Measurements from ENCODE around the gene DNAH2. TPM values are rescaled to one million over a fixed set of nuclear protein-coding genes. Genes with fewer than 3 reads are reported as not detected.

DNAH2 gene
- total RNA-seq, 2 experiments from 2014 or later, result not detected

DNA sequence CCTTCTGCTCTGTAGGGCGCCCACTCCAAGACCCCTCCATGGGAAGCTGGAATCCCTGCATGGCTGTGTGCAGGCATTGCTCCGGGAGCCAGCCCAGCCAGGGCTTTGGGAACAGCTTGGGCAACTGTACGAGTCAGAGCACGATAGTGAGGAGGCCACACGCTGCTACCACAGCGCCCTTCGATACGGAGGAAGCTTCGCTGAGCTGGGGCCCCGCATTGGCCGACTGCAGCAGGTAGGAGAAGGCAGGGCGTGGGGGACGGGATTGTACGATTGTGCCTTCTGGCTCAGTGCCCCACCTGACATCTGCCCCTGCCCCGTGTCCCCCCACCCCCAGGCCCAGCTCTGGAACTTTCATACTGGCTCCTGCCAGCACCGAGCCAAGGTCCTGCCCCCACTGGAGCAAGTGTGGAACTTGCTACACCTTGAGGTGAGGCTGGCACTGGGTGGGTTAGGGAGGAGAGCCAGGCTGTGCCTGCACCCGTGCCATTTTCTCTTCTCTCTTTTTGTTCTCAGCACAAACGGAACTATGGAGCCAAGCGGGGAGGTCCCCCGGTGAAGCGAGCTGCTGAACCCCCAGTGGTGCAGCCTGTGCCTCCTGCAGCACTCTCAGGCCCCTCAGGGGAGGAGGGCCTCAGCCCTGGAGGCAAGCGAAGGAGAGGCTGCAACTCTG, 128.7 kb downstream of the DNAH2 start:
- intact Hi-C loops (cut with micrococcal nuclease), result no loop called here
- no peak for ATAC-seq
- POLR2A ChIA-PET, result interaction anchor here (1.0 to 8.2 kb wide), 4 partner anchors 10 to 231 kb away, joined by 3 to 74 read pairs (median 22); partner anchors contain the start of genes FXR2, KDM6B, NAA38 and TMEM88
- Mint-ChIP-seq H3K4me1 (ENCODE audit: low read depth) (peaks cover 44% of the 10 kb centered on the region), H3K9me3 (no peaks in the 10 kb centered on the region), H3K27ac (peak overlapping the region; percentile 72), H3K4me3 (peak overlapping the region; percentile 83), H3K36me3 (ENCODE audit: low read depth) (peaks cover 51% of the 10 kb centered on the region), H3K27me3 (no peaks in the 10 kb centered on the region)
- CTCF ChIA-PET, result interaction anchor here (1.4 to 1.8 kb wide), 4 partner anchors 11 to 102 kb away, joined by 3 to 21 read pairs (median 9); partner anchors contain the start of genes KDM6B and NAA38
- DNase-seq, result no peak
- no peak for TF ChIP-seq CTCF (IDR thresholded peaks at IDR 0.05)

GRCh38 chr17:7846765-7847661, 129.5 kb downstream of the DNAH2 start:
- no peak for ATAC-seq
- peaks cover 48% of the 10 kb centered on the region for H3K4me1 Mint-ChIP-seq (ENCODE audit: low read depth)
- POLR2A ChIA-PET, result interaction anchor here (1.0 to 8.2 kb wide), 3 partner anchors 9 to 232 kb away, joined by 3 to 74 read pairs (median 35); partner anchors contain the start of genes FXR2, KDM6B, NAA38 and TMEM88

GRCh38 chr17:7848131-7848579, 130.6 kb downstream of the DNAH2 start:
- peaks cover 64% of the 10 kb centered on the region for H3K36me3 Mint-ChIP-seq (ENCODE audit: low read depth)
- no peak for TF ChIP-seq CTCF (IDR thresholded peaks at IDR 0.05)
- DNase-seq, result no peak
- H3K4me1 Mint-ChIP-seq (ENCODE audit: low read depth), result peaks cover 51% of the 10 kb centered on the region
- no peak overlapping the region for H3K4me3 Mint-ChIP-seq
- ChIA-PET CTCF (interaction anchor here (1.5 kb wide), 1 partner anchor 13 kb away, joined by 5 read pairs; no protein-coding TSS in a partner anchor), POLR2A (interaction anchor here (8.2 kb wide), 1 partner anchor 12 kb away, joined by 74 read pairs; the partner anchor contains the start of gene KDM6B)
- no peaks in the 10 kb centered on the region for H3K9me3 Mint-ChIP-seq
- intact Hi-C loops (cut with micrococcal nuclease), result no loop called here
- ATAC-seq, result no peak
- H3K27ac Mint-ChIP-seq, result peak overlapping the region; percentile 42
- H3K27me3 Mint-ChIP-seq, result no peaks in the 10 kb centered on the region

More at GRCh38 chr17:7846765-7847661, 129.5 kb downstream of the DNAH2 start:
- Mint-ChIP-seq H3K27ac (peak overlapping the region; percentile 55), H3K9me3 (no peaks in the 10 kb centered on the region), H3K4me3 (peak overlapping the region; percentile 83), H3K27me3 (no peaks in the 10 kb centered on the region), H3K36me3 (ENCODE audit: low read depth) (peaks cover 56% of the 10 kb centered on the region)
- TF ChIP-seq CTCF (IDR thresholded peaks at IDR 0.05), result no peak
- intact Hi-C loops (cut with micrococcal nuclease), result no loop called here
- DNase-seq, result peak; percentile 13
- CTCF ChIA-PET, result interaction anchor here (0.7 to 1.5 kb wide), 2 partner anchors 10 to 12 kb away, joined by 3 to 5 read pairs; partner anchors contain the start of gene NAA38

DNA sequence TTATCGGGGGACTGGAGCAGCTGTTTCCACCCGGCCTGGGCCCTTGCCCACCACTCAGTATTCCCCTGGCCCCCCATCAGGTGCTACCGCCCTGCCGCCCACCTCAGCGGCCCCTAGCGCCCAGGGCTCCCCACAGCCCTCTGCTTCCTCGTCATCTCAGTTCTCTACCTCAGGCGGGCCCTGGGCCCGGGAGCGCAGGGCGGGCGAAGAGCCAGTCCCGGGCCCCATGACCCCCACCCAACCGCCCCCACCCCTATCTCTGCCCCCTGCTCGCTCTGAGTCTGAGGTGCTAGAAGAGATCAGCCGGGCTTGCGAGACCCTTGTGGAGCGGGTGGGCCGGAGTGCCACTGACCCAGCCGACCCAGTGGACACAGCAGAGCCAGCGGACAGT, 131.2 kb downstream of the DNAH2 start:
- Mint-ChIP-seq H3K4me1 (ENCODE audit: low read depth) (peaks cover 51% of the 10 kb centered on the region), H3K4me3 (no peak overlapping the region), H3K36me3 (ENCODE audit: low read depth) (peaks cover 66% of the 10 kb centered on the region), H3K27ac (peak overlapping the region; percentile 38), H3K27me3 (no peaks in the 10 kb centered on the region), H3K9me3 (no peaks in the 10 kb centered on the region)
- intact Hi-C loops (cut with micrococcal nuclease), result no loop called here
- DNase-seq (no peak), ATAC-seq (no peak)
- no peak for TF ChIP-seq CTCF (IDR thresholded peaks at IDR 0.05)
- CTCF ChIA-PET, result interaction anchor here (3.5 kb wide), 1 partner anchor 15 kb away, joined by 49 read pairs; the partner anchor contains the start of gene KDM6B
- POLR2A ChIA-PET, result interaction anchor here (8.2 kb wide), 1 partner anchor 13 kb away, joined by 74 read pairs; the partner anchor contains the start of gene KDM6B
